ENCODE data around the gene RIMBP2. TPM values are rescaled to one million over a fixed set of nuclear protein-coding genes. Genes with fewer than 3 reads are reported as not detected.

The RIMBP2 gene
- polyA plus RNA-seq, 1 donor (not counting 4 experiments of a cell fraction or from before 2014, with no cell fraction given), result 0.16 TPM

DNA sequence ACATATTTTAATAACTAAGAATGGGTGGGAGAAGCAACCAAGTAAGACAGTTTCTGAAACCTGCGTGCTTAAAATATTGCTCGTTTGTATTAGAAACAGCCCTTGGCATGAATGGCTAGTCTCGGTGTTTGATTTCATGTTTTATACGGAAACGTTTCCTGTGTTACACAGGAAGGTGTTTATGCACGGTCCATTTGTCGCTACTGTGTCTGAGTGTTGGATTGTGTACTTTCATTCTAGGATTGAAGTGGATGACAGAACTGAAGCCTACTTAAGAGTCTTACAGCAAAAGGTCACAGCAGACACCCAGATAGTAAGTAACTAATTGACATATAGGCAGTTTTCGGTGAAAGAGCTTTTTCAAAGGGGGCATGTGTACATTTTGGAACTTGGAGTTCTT lies 358.9 kb downstream of the RIMBP2 start:
- Histone ChIP-seq H3K4me3 (ENCODE audit: control insufficient read depth in 2 of 3, extremely low read depth in 1 of 3, insufficient read depth in 2 of 3, low read depth in 1 of 3, low read length in 3 of 3) (no peak overlapping the region), H3K9me3 (ENCODE audit: control insufficient read depth, low read depth, low read length) (no peaks in the 10 kb centered on the region), H3K27ac (ENCODE audit: control insufficient read depth, insufficient read depth, low read length) (no peak overlapping the region), H3K9me1 (ENCODE audit: control insufficient read depth, extremely low read depth, insufficient read depth, low read length) (no peaks in the 10 kb centered on the region), H3K9ac (ENCODE audit: control insufficient read depth, extremely low read depth, insufficient read depth, low read length) (no peak overlapping the region), H3K4me1 (ENCODE audit: control insufficient read depth, extremely low read depth, insufficient read depth, low read length) (peaks cover 4% of the 10 kb centered on the region), H2AFZ (ENCODE audit: control insufficient read depth, low read length) (no peak overlapping the region), H3K4me2 (ENCODE audit: control insufficient read depth, extremely low read depth, insufficient read depth, low read depth, low read length) (no peak overlapping the region), H4K20me1 (ENCODE audit: control insufficient read depth, extremely low read depth, insufficient read depth, low read length) (no peaks in the 10 kb centered on the region), H3K27me3 (ENCODE audit: control insufficient read depth, extremely low read depth, insufficient read depth, low read length) (no peaks in the 10 kb centered on the region), H3K79me2 (ENCODE audit: control insufficient read depth, insufficient read depth, low read length) (no peaks in the 10 kb centered on the region), H3K36me3 (ENCODE audit: control insufficient read depth in 2 of 2, extremely low read depth in 1 of 2, insufficient read depth in 2 of 2, low read length in 2 of 2) (no peaks in the 10 kb centered on the region)
- FAIRE-seq (no peak), DNase-seq (ENCODE audit: low read depth, low spot score) (no peak)
- no peak for TF ChIP-seq EZH2 (IDR thresholded peaks at IDR 0.05; ENCODE audit: low read length)
- dilution Hi-C loops (cut with MboI; ENCODE audit: extremely low pct_ligation_motif_present, low sequenced_read_pairs), result no loop called here

DNA sequence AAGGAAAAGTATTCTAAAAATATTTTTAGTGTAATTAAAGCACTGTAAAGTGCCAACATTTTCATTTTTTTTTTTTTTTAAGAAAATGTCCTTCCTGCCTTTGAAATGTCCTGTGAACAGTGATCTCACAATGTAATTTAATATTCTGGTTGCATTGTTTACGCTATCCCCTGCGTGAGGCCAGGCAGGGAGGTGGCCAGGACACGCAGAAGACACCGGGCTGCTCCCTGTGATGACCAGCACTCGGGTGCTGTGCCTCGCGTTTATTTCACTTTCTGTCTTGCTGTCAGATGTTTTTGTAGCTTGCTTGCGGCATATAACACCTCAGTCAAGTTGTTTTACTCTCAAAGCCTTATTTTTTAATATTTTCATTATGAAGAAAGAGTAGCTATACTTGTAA lies 359.9 kb downstream of the RIMBP2 start:
- DNase-seq (ENCODE audit: low read depth, low spot score) (no peak), FAIRE-seq (no peak)
- Histone ChIP-seq H3K27me3 (ENCODE audit: control insufficient read depth, extremely low read depth, insufficient read depth, low read length) (no peaks in the 10 kb centered on the region), H3K4me2 (ENCODE audit: control insufficient read depth, extremely low read depth, insufficient read depth, low read depth, low read length) (no peak overlapping the region), H3K4me3 (ENCODE audit: control insufficient read depth in 2 of 3, extremely low read depth in 1 of 3, insufficient read depth in 2 of 3, low read depth in 1 of 3, low read length in 3 of 3) (no peak overlapping the region), H3K9ac (ENCODE audit: control insufficient read depth, extremely low read depth, insufficient read depth, low read length) (no peak overlapping the region), H3K9me1 (ENCODE audit: control insufficient read depth, extremely low read depth, insufficient read depth, low read length) (no peaks in the 10 kb centered on the region), H3K4me1 (ENCODE audit: control insufficient read depth, extremely low read depth, insufficient read depth, low read length) (peaks cover 14% of the 10 kb centered on the region), H3K9me3 (ENCODE audit: control insufficient read depth, low read depth, low read length) (no peaks in the 10 kb centered on the region), H2AFZ (ENCODE audit: control insufficient read depth, low read length) (no peak overlapping the region), H3K36me3 (ENCODE audit: control insufficient read depth in 2 of 2, extremely low read depth in 1 of 2, insufficient read depth in 2 of 2, low read length in 2 of 2) (no peaks in the 10 kb centered on the region), H3K27ac (ENCODE audit: control insufficient read depth, insufficient read depth, low read length) (no peak overlapping the region), H4K20me1 (ENCODE audit: control insufficient read depth, extremely low read depth, insufficient read depth, low read length) (no peaks in the 10 kb centered on the region), H3K79me2 (ENCODE audit: control insufficient read depth, insufficient read depth, low read length) (no peaks in the 10 kb centered on the region)
- dilution Hi-C loops (cut with MboI; ENCODE audit: extremely low pct_ligation_motif_present, low sequenced_read_pairs), result no loop called here
- no peak for TF ChIP-seq EZH2 (IDR thresholded peaks at IDR 0.05; ENCODE audit: low read length)
- TF ChIP-seq, protein P1, sequence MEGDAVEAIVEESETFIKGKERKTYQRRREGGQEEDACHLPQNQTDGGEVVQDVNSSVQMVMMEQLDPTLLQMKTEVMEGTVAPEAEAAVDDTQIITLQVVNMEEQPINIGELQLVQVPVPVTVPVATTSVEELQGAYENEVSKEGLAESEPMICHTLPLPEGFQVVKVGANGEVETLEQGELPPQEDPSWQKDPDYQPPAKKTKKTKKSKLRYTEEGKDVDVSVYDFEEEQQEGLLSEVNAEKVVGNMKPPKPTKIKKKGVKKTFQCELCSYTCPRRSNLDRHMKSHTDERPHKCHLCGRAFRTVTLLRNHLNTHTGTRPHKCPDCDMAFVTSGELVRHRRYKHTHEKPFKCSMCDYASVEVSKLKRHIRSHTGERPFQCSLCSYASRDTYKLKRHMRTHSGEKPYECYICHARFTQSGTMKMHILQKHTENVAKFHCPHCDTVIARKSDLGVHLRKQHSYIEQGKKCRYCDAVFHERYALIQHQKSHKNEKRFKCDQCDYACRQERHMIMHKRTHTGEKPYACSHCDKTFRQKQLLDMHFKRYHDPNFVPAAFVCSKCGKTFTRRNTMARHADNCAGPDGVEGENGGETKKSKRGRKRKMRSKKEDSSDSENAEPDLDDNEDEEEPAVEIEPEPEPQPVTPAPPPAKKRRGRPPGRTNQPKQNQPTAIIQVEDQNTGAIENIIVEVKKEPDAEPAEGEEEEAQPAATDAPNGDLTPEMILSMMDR (optimal IDR thresholded peaks at IDR 0.05 in 1 of 3, IDR thresholded peaks at IDR 0.05 in 1 of 3, conservative IDR thresholded peaks at IDR 0.05 in 1 of 3; ENCODE audit: extremely low read depth in 1 of 3, insufficient read depth in 2 of 3, low read length in 3 of 3), result no peak

DNA sequence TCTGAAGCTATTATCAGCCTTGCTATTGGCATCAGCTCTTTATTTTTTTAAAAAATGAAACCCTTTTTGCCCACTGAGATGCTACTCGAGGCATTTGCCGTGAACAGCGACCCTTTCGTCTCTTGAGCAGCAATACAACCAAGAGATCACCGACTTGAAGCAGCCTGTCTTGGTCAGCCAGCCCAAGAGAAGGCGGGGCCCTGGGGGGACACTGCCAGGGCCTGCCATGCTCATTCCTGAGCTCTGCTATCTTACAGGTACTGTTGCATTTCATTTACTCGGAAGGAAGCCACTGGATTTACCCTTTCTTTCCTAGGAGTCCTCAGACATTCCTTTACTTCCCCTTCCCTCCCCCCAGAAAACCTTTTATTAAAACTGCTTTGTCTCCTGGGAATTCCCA lies 361.7 kb downstream of the RIMBP2 start:
- no peak for FAIRE-seq
- Histone ChIP-seq H3K9me1 (ENCODE audit: control insufficient read depth, extremely low read depth, insufficient read depth, low read length) (no peaks in the 10 kb centered on the region), H3K4me3 (ENCODE audit: control insufficient read depth in 2 of 3, extremely low read depth in 1 of 3, insufficient read depth in 2 of 3, low read depth in 1 of 3, low read length in 3 of 3) (no peak overlapping the region), H3K36me3 (ENCODE audit: control insufficient read depth in 2 of 2, extremely low read depth in 1 of 2, insufficient read depth in 2 of 2, low read length in 2 of 2) (no peaks in the 10 kb centered on the region), H2AFZ (ENCODE audit: control insufficient read depth, low read length) (no peak overlapping the region), H3K4me2 (ENCODE audit: control insufficient read depth, extremely low read depth, insufficient read depth, low read depth, low read length) (no peak overlapping the region), H3K9ac (ENCODE audit: control insufficient read depth, extremely low read depth, insufficient read depth, low read length) (no peak overlapping the region), H4K20me1 (ENCODE audit: control insufficient read depth, extremely low read depth, insufficient read depth, low read length) (no peaks in the 10 kb centered on the region), H3K79me2 (ENCODE audit: control insufficient read depth, insufficient read depth, low read length) (no peaks in the 10 kb centered on the region), H3K4me1 (ENCODE audit: control insufficient read depth, extremely low read depth, insufficient read depth, low read length) (peaks cover 20% of the 10 kb centered on the region), H3K9me3 (ENCODE audit: control insufficient read depth, low read depth, low read length) (no peaks in the 10 kb centered on the region), H3K27ac (ENCODE audit: control insufficient read depth, insufficient read depth, low read length) (no peak overlapping the region), H3K27me3 (ENCODE audit: control insufficient read depth, extremely low read depth, insufficient read depth, low read length) (no peaks in the 10 kb centered on the region)
- dilution Hi-C loops (cut with MboI; ENCODE audit: extremely low pct_ligation_motif_present, low sequenced_read_pairs), result no loop called here
- no peak for DNase-seq (ENCODE audit: low read depth, low spot score)
- no peak for TF ChIP-seq EZH2 (IDR thresholded peaks at IDR 0.05; ENCODE audit: low read length)
- TF ChIP-seq, protein P1 (optimal IDR thresholded peaks at IDR 0.05 in 1 of 3, IDR thresholded peaks at IDR 0.05 in 1 of 3, conservative IDR thresholded peaks at IDR 0.05 in 1 of 3; ENCODE audit: extremely low read depth in 1 of 3, insufficient read depth in 2 of 3, low read length in 3 of 3), result no peak
